HG02798 (cell line): Measurements from ENCODE around the gene CSTF2T.

Experiments used
- ATAC-seq: cut with Tn5 transposase; IDR thresholded peaks from one replicate; pipeline ENCODE4 v1.9.1; 2021; ENCODE audit warnings: mild to moderate bottlenecking; ENCODE audit not compliant: unreplicated experiment, poor library complexity

CSTF2T gene

GRCh38 chr10:51656503-51656902 is 42.9 kb downstream of the CSTF2T start:
- ATAC-seq: no peak

GRCh38 chr10:51654918-51655317 is 44.5 kb downstream of the CSTF2T start:
- ATAC-seq: no peak

GRCh38 chr10:51653025-51653424 is 46.4 kb downstream of the CSTF2T start:
- ATAC-seq: no peak

- no peak for ATAC-seq
Observed at GRCh38 chr10:51651063-51651462, 48.3 kb downstream of the CSTF2T start.

- no peak for ATAC-seq
Observed at GRCh38 chr10:51649064-51649463, 50.3 kb downstream of the CSTF2T start.
